Posterior vena cava (tissue), 2 donors: Measurements from ENCODE around the gene SRD5A2. TPM values are rescaled to one million over a fixed set of nuclear protein-coding genes. Genes with fewer than 3 reads are reported as not detected.

Experiments
- DNase-seq: peaks from one replicate; pipeline ENCODE4 v3.0.0-alpha.2; 2020; ENCODE audit warnings: low spot score
- intact Hi-C, 2 donors: fragments of 100-400 bp; cut with DNase I; formaldehyde crosslinking; loops; one replicate each; pipeline versions ENCODE4 v1.14.1 to v1.14.2; 2022 to 2023
- long read RNA-seq, 2 donors: library from polyadenylated mRNA; unstranded; transcript quantifications; one replicate each; pipeline ENCODE4 v2.0.0, GENCODE V29; 2020 to 2021
- total RNA-seq, 2 donors: library from RNA; stranded (reverse); fragmentation: NEBNext Ultra II Directional; extraction: Animal tissue kit (Norgen Biotek cat#: 25700); gene quantifications; one replicate each; pipeline ENCODE4 v1.2.1, GENCODE V29; 2021
- donor health status: DM: yes; HTN: yes; CAD: no.
- donor health status: DM: yes; HTN: yes; CAD: no.

Gene SRD5A2
- not detected for total RNA-seq
- long read RNA-seq, donor 1, result 0 reads
- long read RNA-seq, donor 2, result 0 reads

GRCh38 chr2:31580321-31581117, at the start of gene SRD5A2:
Gene SRD5A2 (minus strand): TSS chr2:31580938. CDS start chr2:31580900, 38 bp downstream.
- intact Hi-C loops, result no loop called here
- DNase-seq, result peak; percentile 76

GRCh38 chr2:31606509-31606908, 25.8 kb upstream of the SRD5A2 start:
- intact Hi-C loops, result no loop called here
- DNase-seq, result no peak

GRCh38 chr2:31598694-31599093, 18.0 kb upstream of the SRD5A2 start:
- no peak for DNase-seq
- intact Hi-C loops, result no loop called here

- intact Hi-C loops, result no loop called here
- DNase-seq, result no peak
Measured at GRCh38 chr2:31586230-31586629, 5.5 kb upstream of the SRD5A2 start.

- intact Hi-C loops, result no loop called here
Measured at GRCh38 chr2:31581124-31581795, 522 bp upstream of the SRD5A2 start.

GRCh38 chr2:31579996-31580320, 780 bp downstream of the SRD5A2 start:
- intact Hi-C loops, result no loop called here
- no peak for DNase-seq

More at GRCh38 chr2:31581124-31581795, 522 bp upstream of the SRD5A2 start:
- peak; percentile 68 for DNase-seq

GRCh38 chr2:31578316-31578715, 2.4 kb downstream of the SRD5A2 start:
- no peak for DNase-seq
- intact Hi-C loops, result no loop called here

GRCh38 chr2:31577143-31577542, 3.6 kb downstream of the SRD5A2 start:
- intact Hi-C loops, result no loop called here

GRCh38 chr2:31568585-31569201, 12.0 kb downstream of the SRD5A2 start:
- peak; percentile 57 for DNase-seq
- intact Hi-C loops, result no loop called here

More at GRCh38 chr2:31577143-31577542, 3.6 kb downstream of the SRD5A2 start:
- DNase-seq, result no peak

- intact Hi-C loops, result no loop called here
- peak; percentile 58 for DNase-seq
Measured at GRCh38 chr2:31567679-31568078, 13.1 kb downstream of the SRD5A2 start.

GRCh38 chr2:31563273-31563839, 17.4 kb downstream of the SRD5A2 start:
- DNase-seq, result no peak
- intact Hi-C loops, result no loop called here

- intact Hi-C loops, result no loop called here
- no peak for DNase-seq
Measured at GRCh38 chr2:31561823-31562222, 18.9 kb downstream of the SRD5A2 start.

GRCh38 chr2:31558401-31559295, 22.1 kb downstream of the SRD5A2 start:
- no peak for DNase-seq
- intact Hi-C loops, result no loop called here

GRCh38 chr2:31556940-31557339, 23.8 kb downstream of the SRD5A2 start:
- no peak for DNase-seq
- intact Hi-C loops, result no loop called here

GRCh38 chr2:31555967-31556706, 24.6 kb downstream of the SRD5A2 start:
- intact Hi-C loops, result no loop called here

GRCh38 chr2:31553362-31553761, 27.4 kb downstream of the SRD5A2 start:
- DNase-seq, result no peak
- intact Hi-C loops, result no loop called here

More at GRCh38 chr2:31555967-31556706, 24.6 kb downstream of the SRD5A2 start:
- DNase-seq, result no peak

GRCh38 chr2:31547485-31547884, 33.3 kb downstream of the SRD5A2 start:
- no peak for DNase-seq
- intact Hi-C loops, result no loop called here

- intact Hi-C loops, result no loop called here
- no peak for DNase-seq
Measured at GRCh38 chr2:31541853-31542252, 38.9 kb downstream of the SRD5A2 start.
